Heart left ventricle (tissue), 16 donors: ENCODE measurements around the gene METTL27. TPM values are rescaled to one million over a fixed set of nuclear protein-coding genes. Genes with fewer than 3 reads are reported as not detected.

ENCODE experiments used
- ATAC-seq, 4 donors: fragments of 200-7000 bp; cut with Tn5 transposase; one replicate each; pipeline ENCODE4 v1.9.1; 2020 to 2022; ENCODE audit warnings: moderate library complexity in 4 of 4, mild to moderate bottlenecking in 3 of 4, moderate number of reproducible peaks in 1 of 4
- DNase-seq, 5 donors: peaks; one replicate each; pipeline ENCODE4 v3.0.0-alpha.2; 2020
- H3K27ac ChIP-seq, 12 donors: fragments of 200-600 bp; sonication (generic) in 4 of 12; one replicate each; pipeline versions ENCODE4 v1.5.0 to v1.8.0; 2016 to 2022; ENCODE audit warnings: mild to moderate bottlenecking in 2 of 12
- H3K27me3 ChIP-seq, 9 donors: fragments of 200-600 bp; sonication (generic) in 2 of 9; one replicate each; pipeline versions ENCODE4 v1.5.1 to v1.8.0; 2016 to 2022; ENCODE audit warnings: mild to moderate bottlenecking in 3 of 9
- H3K36me3 ChIP-seq, 9 donors: fragments of 200-600 bp; sonication (generic) in 2 of 9; one replicate each; pipeline versions ENCODE4 v1.5.0 to v1.8.0; 2018 to 2022; ENCODE audit warnings: mild to moderate bottlenecking in 2 of 9
- H3K4me1 ChIP-seq, 12 donors: fragments of 200-600 bp; sonication (generic) in 4 of 12; one replicate each; pipeline versions ENCODE4 v1.5.0 to v1.8.0; 2016 to 2022; ENCODE audit warnings: mild to moderate bottlenecking in 3 of 12
- H3K4me3 ChIP-seq, 12 donors: fragments of 200-600 bp; sonication (generic) in 4 of 12; one replicate each; pipeline versions ENCODE4 v1.5.0 to v1.8.0; 2017 to 2022; ENCODE audit warnings: mild to moderate bottlenecking in 9 of 12, moderate library complexity in 4 of 12
- H3K9me3 ChIP-seq, 12 donors: fragments of 200-600 bp; sonication (generic) in 4 of 12; one replicate each; pipeline versions ENCODE4 v1.5.0 to v1.8.0; 2016 to 2022; ENCODE audit warnings: mild to moderate bottlenecking in 1 of 12
- CTCF ChIP-seq, 12 donors: fragments of 200-600 bp; sonication (generic) in 4 of 12; IDR thresholded peaks; one replicate each; pipeline versions ENCODE4 v1.5.0 to v1.8.0; 2018 to 2022; ENCODE audit warnings: antibody characterized with exemption in 12 of 12, mild to moderate bottlenecking in 5 of 12
- POLR2A ChIP-seq, 2 donors: fragments of 450-650 bp; IDR thresholded peaks; one replicate each; pipeline ENCODE4 v1.6.1; 2017; ENCODE audit warnings: antibody characterized with exemption in 2 of 2, mild to moderate bottlenecking in 2 of 2, moderate library complexity in 2 of 2
- WGBS, 4 donors: extraction: QIAGEN DNeasy Blood & Tissue Kit in 2 of 4; methylation state at CpG; one replicate each; pipeline versions ENCODE4 v1.1.5 to v1.1.7; 2013 to 2018; 5-methylcytosine and 5-hydroxymethylcytosine counted together
- intact Hi-C, 10 donors: fragments of 100-400 bp; cut with DNase I; formaldehyde crosslinking; loops; one replicate each; pipeline versions ENCODE4 v1.11.1 to v1.14.2; 2022
- long read RNA-seq, 3 donors: library from polyadenylated mRNA; unstranded; transcript quantifications; one replicate each; pipeline ENCODE4 v2.0.0, GENCODE V29; 2020 to 2021
- polyA plus RNA-seq, 2 donors: library from polyadenylated mRNA; stranded (reverse); fragments of 200-250 nt; gene quantifications; one replicate each; pipeline ENCODE4 v1.2.3, GENCODE V29; 2013
- total RNA-seq, 9 donors: library from RNA; depleted of rRNA in 2 of 9; stranded (reverse); fragments of >200 nt in 2 of 9; fragmentation: NEBNext Ultra II Directional in 3 of 9; extraction: Animal tissue kit (Norgen Biotek cat#: 25700) in 3 of 9; gene quantifications; one replicate each; pipeline versions ENCODE4 v1.1.0 to v1.2.4, GENCODE V29; 2016 to 2023
- donor health status: ischemic (EF 13 %, LVEDD 7.1; RV severe dilation, severe dysfunction).
- donor health status: healthy with polysubstance abuse.
- donor health status: DM: no; HTN: yes; CAD: no.
- donor health status: DM: no; HTN: no; CAD: no.
- donor health status: ischemic (EF 25% LVEDD 6.9; RV normal size, moderate dysfunction).
- donor health status: ischemic (EF 25% LVEDD 5.7; RV mildly dilated, moderate dysfunction).
- donor health status: healthy.
- donor health status: DM: yes; HTN: yes; CAD: no.
- donor health status: ischemic (EF 35%, LVEDD 5.7; RV mildly dilated, moderate dysfunction).
- donor health status: nonischemic (EF 11% LVEDD 7.7; RV severe dilation, severe dysfunction).
- donor health status: DM: yes; HTN: yes; CAD: no.
- donor health status: PGD.
- donor health status: ischemic (EF 29% LVEDD 5.4; RV normal size, mild dysfunction).
- donor health status: nonischemic (EF 23%, LVEDD 6.1; RV moderate dilation, normal function).

METTL27 gene, protein sequence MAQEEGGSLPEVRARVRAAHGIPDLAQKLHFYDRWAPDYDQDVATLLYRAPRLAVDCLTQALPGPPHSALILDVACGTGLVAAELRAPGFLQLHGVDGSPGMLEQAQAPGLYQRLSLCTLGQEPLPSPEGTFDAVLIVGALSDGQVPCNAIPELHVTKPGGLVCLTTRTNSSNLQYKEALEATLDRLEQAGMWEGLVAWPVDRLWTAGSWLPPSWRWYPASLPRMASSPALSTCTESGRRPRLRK
- total RNA-seq (1 to 10 TPM in 3 of 9 donors, under 1 TPM in 3, not detected in 3; 0.30 to 2.7 (median 0.94) TPM), polyA plus RNA-seq (under 1 TPM in 1 of 2 donors, not detected in 1; 0.12 TPM)
- long read RNA-seq, donor 1, result 0 reads
- long read RNA-seq, donor 2, result 0 reads
- long read RNA-seq, donor 3, result 0 reads

GRCh38 chr7:73842067-73842976 lies at the start of gene METTL27:
TSS of gene METTL27 (minus strand) at chr7:73842516. CDS start at chr7:73842140, 376 bp downstream.
- 2 to 13% (median 4%) methylated on average over 13 to 43 of the region's 45 CpGs for WGBS, 4 donors

GRCh38 chr7:73891178-73891885 lies 49.0 kb upstream of the METTL27 start:
- no peak for ATAC-seq
- 79 to 83% (median 81%) methylated on average over 13 to 16 of the region's 16 CpGs for WGBS, 4 donors
- no peak for TF ChIP-seq POLR2A (IDR thresholded peaks at IDR 0.05)
- no peak for TF ChIP-seq CTCF (IDR thresholded peaks at IDR 0.05)
- no peaks in the 10 kb centered on the region for H3K36me3 ChIP-seq
- peaks cover 0 to 13% (median 6%) of the 10 kb centered on the region in 12 donors for H3K9me3 ChIP-seq
- peaks cover 4 to 68% (median 25%) of the 10 kb centered on the region in 12 donors for H3K4me1 ChIP-seq
- peaks cover 0 to 3% (median 0%) of the 10 kb centered on the region in 9 donors for H3K27me3 ChIP-seq
- peak overlapping the region in 3 of 12 donors; percentile 8 to 70 (median 13) for H3K27ac ChIP-seq
- H3K4me3 ChIP-seq, result no peak overlapping the region
- no peak for DNase-seq
- intact Hi-C loops, result loop anchor here in 2 of 10 donors (5.0 kb wide), 1 partner anchor 136 kb away; the partner anchor contains the start of gene ELN (in 2 of the 2)

More at GRCh38 chr7:73842067-73842976, at the start of gene METTL27:
- no peaks in the 10 kb centered on the region for H3K9me3 ChIP-seq
- no peaks in the 10 kb centered on the region for H3K36me3 ChIP-seq
- H3K4me1 ChIP-seq, result peaks cover 0 to 47% (median 10%) of the 10 kb centered on the region in 12 donors
- ATAC-seq, result peak; percentile 96 to 99 (median 98)
- peak within 1 kb of the TSS; percentile 41 to 84 (median 60) for H3K4me3 ChIP-seq
- TF ChIP-seq CTCF (IDR thresholded peaks at IDR 0.05), result no peak
- TF ChIP-seq POLR2A (IDR thresholded peaks at IDR 0.05), result peak in 1 of 2 donors; percentile 58
- intact Hi-C loops, result loop anchor here in 2 of 10 donors (2.0 to 10.0 kb wide), 2 partner anchors 98 to 104 kb away; partner anchors contain the start of gene ABHD11 (in 1 of the 2)
- H3K27ac ChIP-seq, result peak within 1 kb of the TSS in 7 of 12 donors; percentile 46 to 69 (median 61)
- peak; percentile 92 to 96 (median 95) for DNase-seq
- no peaks in the 10 kb centered on the region for H3K27me3 ChIP-seq

DNA sequence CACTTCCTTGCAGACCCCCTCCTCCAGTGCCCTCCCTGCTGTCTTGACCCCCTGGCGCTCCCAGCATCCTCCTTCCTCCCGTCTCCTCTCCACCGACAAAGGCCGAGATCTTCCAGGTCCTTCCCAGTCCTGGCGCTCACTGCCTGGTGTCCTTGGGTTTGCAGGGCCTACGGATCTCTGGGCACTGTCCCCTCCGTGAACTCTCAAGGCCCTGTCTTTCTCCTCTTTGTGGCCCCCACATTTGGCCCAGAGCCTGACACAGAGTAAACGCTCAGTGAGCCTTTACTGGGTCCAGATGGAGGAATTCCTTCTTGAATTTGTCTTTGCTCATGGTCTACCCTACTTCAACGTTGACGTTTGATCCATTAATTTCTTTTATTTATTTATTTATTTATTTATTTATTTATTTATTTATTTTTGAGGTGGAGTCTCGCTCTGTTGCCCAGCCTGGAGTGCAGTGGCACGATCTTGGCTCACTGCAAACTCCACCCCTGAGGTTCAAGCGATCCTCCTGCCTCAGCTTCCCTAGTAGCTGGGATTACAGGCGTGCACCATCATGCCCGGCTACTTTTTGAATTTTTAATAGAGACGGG lies 48.3 kb upstream of the METTL27 start:
- intact Hi-C loops, result loop anchor here in 2 of 10 donors (5.0 kb wide), 1 partner anchor 137 kb away; the partner anchor contains the start of gene ELN (in 2 of the 2)
- H3K27ac ChIP-seq, result peak overlapping the region in 6 of 12 donors; percentile 10 to 70 (median 30)
- no peak for ATAC-seq

More for the DNA sequence above, 48.3 kb upstream of the METTL27 start:
- Histone ChIP-seq H3K9me3 (peaks cover 0 to 7% (median under 1%) of the 10 kb centered on the region in 12 donors), H3K4me1 (peaks cover 4 to 73% (median 31%) of the 10 kb centered on the region in 12 donors), H3K4me3 (no peak overlapping the region), H3K27me3 (peaks cover 0 to 5% (median 0%) of the 10 kb centered on the region in 9 donors), H3K36me3 (no peaks in the 10 kb centered on the region)
- TF ChIP-seq CTCF (IDR thresholded peaks at IDR 0.05) (no peak), POLR2A (IDR thresholded peaks at IDR 0.05) (no peak)
- WGBS, 4 donors, result 85 to 86% (median 86%) methylated on average over 16 of the region's 16 CpGs
- DNase-seq, result no peak
